ENCODE measurements around the gene IGFL1. TPM values are rescaled to one million over a fixed set of nuclear protein-coding genes. Genes with fewer than 3 reads are reported as not detected.

IGFL1 gene
- total and polyA plus RNA-seq, 2 donors (not counting 1 experiment from before 2014, with no cell fraction given): 0.15 TPM; not detected in 1

- peaks cover 68% of the 10 kb centered on the region for H3K27me3 Mint-ChIP-seq
- H3K79me2 ChIP-seq (ENCODE audit: control insufficient read depth, insufficient read depth, low read length): no peaks in the 10 kb centered on the region
- H4K20me1 ChIP-seq (ENCODE audit: control insufficient read depth, insufficient read depth, low read length, poor library complexity, severe bottlenecking): no peaks in the 10 kb centered on the region
- TF ChIP-seq CTCF (IDR thresholded peaks at IDR 0.05) (no peak), EZH2 (IDR thresholded peaks at IDR 0.05; ENCODE audit: borderline replicate concordance, insufficient read depth, low read depth, low read length, poor library complexity, severe bottlenecking) (no peak)
- no peak overlapping the region for H3K4me3 Mint-ChIP-seq
- DNase-seq (no peak), ATAC-seq (ENCODE audit: low read depth) (no peak)
- no peak overlapping the region for H2AFZ ChIP-seq (ENCODE audit: insufficient read depth, low read depth, low read length, poor library complexity, severe bottlenecking)
- intact Hi-C loops (cut with micrococcal nuclease): no loop called here
- H3K27ac Mint-ChIP-seq: no peak overlapping the region
- H3K9me3 Mint-ChIP-seq (ENCODE audit: insufficient read depth): no peaks in the 10 kb centered on the region
- CTCF ChIA-PET: interaction anchor here (1.6 kb wide), 1 partner anchor 164 kb away, joined by 6 read pairs; no protein-coding TSS in a partner anchor
- no peaks in the 10 kb centered on the region for H3K4me1 Mint-ChIP-seq
- no peaks in the 10 kb centered on the region for H3K36me3 ChIP-seq (replicated peaks in 1 of 2; ENCODE audit: control extremely low read depth in 1 of 2, control insufficient read depth in 1 of 2, extremely low read depth in 1 of 2, insufficient read depth in 2 of 2, low read length in 1 of 2)
- peaks cover 0 to 28% (median 7%) of the 10 kb centered on the region in 4 experiments for H3K27me3 ChIP-seq (replicated peaks in 1 of 4; ENCODE audit: control extremely low read depth in 1 of 4, control insufficient read depth in 3 of 4, insufficient read depth in 4 of 4, low read length in 3 of 4)
- 73% methylated on average over 10 of the region's 11 CpGs for WGBS (ENCODE audit: insufficient coverage)
- no peak overlapping the region for H3K27ac ChIP-seq (ENCODE audit: low read length in 2 of 2)
- no peaks in the 10 kb centered on the region for H3K9me3 ChIP-seq (ENCODE audit: control extremely low read depth in 1 of 3, control insufficient read depth in 2 of 3, insufficient read depth in 1 of 3, low read length in 2 of 3)
- no peaks in the 10 kb centered on the region for H3K4me1 ChIP-seq (ENCODE audit: control insufficient read depth in 2 of 2, insufficient read depth in 2 of 2, low read length in 2 of 2)
- no peak overlapping the region for H3K9ac ChIP-seq (ENCODE audit: low read length)
- no peak overlapping the region for H3K4me3 ChIP-seq (ENCODE audit: control extremely low read depth in 1 of 5, extremely low read depth in 1 of 5, insufficient read depth in 1 of 5, low read depth in 2 of 5, low read length in 4 of 5)
- no peak overlapping the region for H3K4me2 ChIP-seq (replicated peaks; ENCODE audit: low read depth, low read length, poor library complexity, severe bottlenecking)
- POLR2A ChIA-PET: no interaction called here
Measured at GRCh38 chr19:46192992-46193650, 36.4 kb upstream of the IGFL1 start.

GRCh38 chr19:46193678-46194077 lies 35.9 kb upstream of the IGFL1 start:
- Histone ChIP-seq H3K4me3 (ENCODE audit: control extremely low read depth in 1 of 5, extremely low read depth in 1 of 5, insufficient read depth in 1 of 5, low read depth in 2 of 5, low read length in 4 of 5) (no peak overlapping the region), H3K4me1 (ENCODE audit: control insufficient read depth in 2 of 2, insufficient read depth in 2 of 2, low read length in 2 of 2) (no peaks in the 10 kb centered on the region), H3K36me3 (replicated peaks in 1 of 2; ENCODE audit: control extremely low read depth in 1 of 2, control insufficient read depth in 1 of 2, extremely low read depth in 1 of 2, insufficient read depth in 2 of 2, low read length in 1 of 2) (no peaks in the 10 kb centered on the region), H2AFZ (ENCODE audit: insufficient read depth, low read depth, low read length, poor library complexity, severe bottlenecking) (no peak overlapping the region), H3K4me2 (replicated peaks; ENCODE audit: low read depth, low read length, poor library complexity, severe bottlenecking) (no peak overlapping the region), H3K27ac (ENCODE audit: low read length in 2 of 2) (no peak overlapping the region), H4K20me1 (ENCODE audit: control insufficient read depth, insufficient read depth, low read length, poor library complexity, severe bottlenecking) (no peaks in the 10 kb centered on the region), H3K9me3 (ENCODE audit: control extremely low read depth in 1 of 3, control insufficient read depth in 2 of 3, insufficient read depth in 1 of 3, low read length in 2 of 3) (no peaks in the 10 kb centered on the region), H3K9ac (ENCODE audit: low read length) (no peak overlapping the region), H3K79me2 (ENCODE audit: control insufficient read depth, insufficient read depth, low read length) (no peaks in the 10 kb centered on the region), H3K27me3 (replicated peaks in 1 of 4; ENCODE audit: control extremely low read depth in 1 of 4, control insufficient read depth in 3 of 4, insufficient read depth in 4 of 4, low read length in 3 of 4) (peaks cover 0 to 25% (median 5%) of the 10 kb centered on the region in 4 experiments)
- ATAC-seq (ENCODE audit: low read depth): no peak
- H3K4me1 Mint-ChIP-seq: no peaks in the 10 kb centered on the region
- H3K4me3 Mint-ChIP-seq: no peak overlapping the region
- POLR2A ChIA-PET: no interaction called here
- no peaks in the 10 kb centered on the region for H3K9me3 Mint-ChIP-seq (ENCODE audit: insufficient read depth)
- intact Hi-C loops (cut with micrococcal nuclease): no loop called here
- H3K27ac Mint-ChIP-seq: no peak overlapping the region
- TF ChIP-seq CTCF (IDR thresholded peaks at IDR 0.05) (no peak), EZH2 (IDR thresholded peaks at IDR 0.05; ENCODE audit: borderline replicate concordance, insufficient read depth, low read depth, low read length, poor library complexity, severe bottlenecking) (no peak)
- H3K27me3 Mint-ChIP-seq: peaks cover 68% of the 10 kb centered on the region
- CTCF ChIA-PET: no interaction called here
- 100% methylated on average over 1 of the region's 4 CpGs for WGBS (ENCODE audit: insufficient coverage)
- no peak for DNase-seq

All from B cell (primary cell).